ENCODE data around the gene KCMF1.
"Not testable (repeated sequence)": the region's sequence is repeated elsewhere in the genome, so short reads cannot be mapped to it uniquely, and the experiment has no call there.

The KCMF1 gene

GRCh38 chr2:84942166-84942565, 28.8 kb upstream of the KCMF1 start:
- CTCF ChIA-PET: no interaction called here
- POLR2A ChIA-PET (ENCODE audit: low non-redundant PET): no interaction called here
- no peak for DNase-seq (ENCODE audit: low spot score)
- TF ChIP-seq CTCF (conservative IDR thresholded peaks at IDR 0.05; ENCODE audit: low read depth): no peak
- H3K27ac ChIP-seq: peak overlapping the region; percentile 50; the same call in 1 of the 2 replicates

DNA sequence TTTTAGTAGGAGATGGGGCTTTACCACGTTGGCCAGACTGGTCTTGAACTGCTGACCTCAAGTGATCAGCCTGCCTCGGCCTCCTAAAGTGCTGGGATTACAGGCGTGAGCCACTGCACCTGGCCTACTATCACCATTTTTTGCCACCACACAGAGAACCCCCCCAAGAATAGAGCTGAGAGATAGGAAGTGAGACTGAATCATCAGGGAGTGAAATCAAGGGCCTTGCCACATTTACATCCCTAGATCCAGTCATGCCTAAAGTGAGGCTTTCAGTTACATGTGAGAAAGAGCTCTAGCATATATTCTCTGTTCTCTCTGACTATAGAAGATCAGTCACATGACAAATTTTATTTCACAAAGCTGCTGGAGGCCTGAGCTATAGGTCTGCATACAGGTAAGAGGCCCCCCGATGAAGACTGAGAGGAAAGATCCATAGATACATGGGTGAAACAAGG, 28.0 kb upstream of the KCMF1 start:
- no peak for DNase-seq (ENCODE audit: low spot score)
- POLR2A ChIA-PET (ENCODE audit: low non-redundant PET): no interaction called here
- H3K27ac ChIP-seq: peak overlapping the region; percentile 50
- TF ChIP-seq CTCF (conservative IDR thresholded peaks at IDR 0.05; ENCODE audit: low read depth): no peak
- CTCF ChIA-PET: no interaction called here

- TF ChIP-seq CTCF (conservative IDR thresholded peaks at IDR 0.05; ENCODE audit: low read depth): no peak
- CTCF ChIA-PET: interaction anchor here (0.7 to 4.7 kb wide), 3 partner anchors 14 to 32 kb away, joined by 3 to 20 read pairs (median 7); no protein-coding TSS in a partner anchor
- peak overlapping the region; percentile 42 for H3K27ac ChIP-seq
- POLR2A ChIA-PET (ENCODE audit: low non-redundant PET): no interaction called here
- no peak for DNase-seq (ENCODE audit: low spot score)
Observed at GRCh38 chr2:84944295-84944909, 26.6 kb upstream of the KCMF1 start.

DNA sequence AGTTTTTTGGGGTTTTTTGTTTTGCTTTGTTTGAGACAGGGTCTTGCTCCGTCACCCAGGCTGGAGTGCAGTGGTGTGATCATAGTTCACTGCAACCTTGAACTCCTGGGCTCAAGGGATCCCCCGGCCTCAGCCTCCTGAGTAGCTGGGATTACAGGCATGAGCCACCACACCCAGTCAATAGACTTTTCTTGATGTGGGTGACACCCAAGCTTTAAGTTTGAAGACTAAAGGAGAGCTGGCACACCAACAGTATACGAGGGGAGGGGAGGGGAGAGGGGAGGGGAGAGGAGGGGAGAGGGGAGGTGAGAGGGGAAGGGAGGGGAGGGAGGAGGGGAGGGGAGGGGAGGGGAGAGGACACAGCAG, 25.1 kb upstream of the KCMF1 start:
- not testable (repeated sequence) for DNase-seq (ENCODE audit: low spot score)
- CTCF ChIA-PET: interaction anchor here (1.2 to 4.7 kb wide), 2 partner anchors 20 to 23 kb away, joined by 3 to 20 read pairs; no protein-coding TSS in a partner anchor
- peak overlapping the region; percentile 97 for H3K27ac ChIP-seq
- POLR2A ChIA-PET (ENCODE audit: low non-redundant PET): interaction anchor here (0.7 to 1.4 kb wide), 3 partner anchors 13 to 41 kb away, joined by 3 to 10 read pairs (median 3); no protein-coding TSS in a partner anchor

DNA sequence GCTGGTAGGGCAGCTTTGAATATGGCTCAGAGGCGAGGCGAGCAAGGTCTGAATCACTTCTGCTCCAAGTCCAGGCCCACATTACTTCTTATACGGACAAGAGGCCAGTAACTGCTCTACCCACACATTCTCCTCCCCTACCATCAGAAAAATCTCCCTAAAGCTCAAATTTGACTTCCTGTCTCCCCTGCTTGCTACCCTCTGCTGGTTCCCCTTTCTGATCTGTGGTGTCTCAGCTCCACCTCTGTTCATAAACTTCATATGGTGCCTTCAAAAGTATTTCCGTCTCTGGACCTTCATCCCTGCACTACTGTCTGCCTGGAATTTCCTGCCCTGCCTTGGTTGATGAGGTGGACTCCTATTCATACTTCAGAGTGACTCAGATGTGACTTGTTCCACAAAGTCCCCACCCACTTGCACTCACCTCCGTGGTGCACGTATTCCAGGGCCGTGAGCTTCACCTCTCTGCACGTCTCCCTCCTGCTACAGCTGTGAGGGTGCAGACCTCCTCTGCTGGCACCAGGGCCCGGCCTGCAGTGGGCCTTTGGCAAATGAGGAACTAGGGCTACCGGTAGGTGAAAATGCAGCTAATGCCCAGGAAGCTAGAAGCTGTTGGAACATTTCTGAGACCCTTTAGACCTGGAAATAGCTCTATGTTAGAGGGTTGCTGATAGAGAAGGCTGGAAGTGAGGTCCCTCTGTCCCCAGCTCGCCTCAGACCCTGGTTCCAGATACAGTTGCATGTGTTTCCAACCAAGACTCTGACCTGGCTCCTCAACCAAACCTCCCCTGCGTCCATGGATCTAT, 24.6 kb upstream of the KCMF1 start:
- H3K27ac ChIP-seq: peak overlapping the region; percentile 97
- DNase-seq (ENCODE audit: low spot score): peak; percentile 93
- no peak for TF ChIP-seq CTCF (conservative IDR thresholded peaks at IDR 0.05; ENCODE audit: low read depth)
- ChIA-PET POLR2A (ENCODE audit: low non-redundant PET) (interaction anchor here (0.5 to 1.4 kb wide), 4 partner anchors 8 to 42 kb away, joined by 3 to 10 read pairs (median 4); no protein-coding TSS in a partner anchor), CTCF (interaction anchor here (1.2 to 4.7 kb wide), 2 partner anchors 21 to 23 kb away, joined by 3 to 20 read pairs; no protein-coding TSS in a partner anchor)

DNA sequence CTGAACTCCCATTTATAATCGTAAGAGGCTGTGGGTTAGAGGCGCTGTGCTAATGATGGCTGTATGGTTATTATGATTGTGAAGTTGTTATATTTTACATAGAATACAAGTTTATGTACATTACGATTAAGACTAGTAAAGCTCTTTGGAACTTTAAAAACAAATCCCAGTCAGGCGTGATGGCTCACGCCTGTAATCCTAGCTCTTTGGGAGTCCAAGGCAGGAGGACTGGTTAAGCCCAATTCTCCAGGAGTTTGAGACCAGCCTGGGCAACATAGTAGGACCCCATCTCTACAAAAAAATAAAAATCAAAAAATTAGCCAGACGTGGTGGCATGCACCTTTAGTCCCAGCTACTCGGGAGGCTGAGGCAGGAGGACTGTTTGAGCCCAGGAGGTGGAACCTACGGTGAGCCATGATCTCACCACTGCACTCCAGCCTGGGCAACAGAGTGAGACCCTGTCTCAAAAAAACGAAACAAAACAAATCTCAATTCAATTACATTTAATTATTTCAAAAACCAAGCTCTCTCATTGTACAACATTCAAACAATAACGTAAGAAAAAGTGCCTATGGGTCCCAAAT, 23.9 kb upstream of the KCMF1 start:
- DNase-seq (ENCODE audit: low spot score): no peak
- peak overlapping the region; percentile 97 for H3K27ac ChIP-seq
- TF ChIP-seq CTCF (conservative IDR thresholded peaks at IDR 0.05; ENCODE audit: low read depth): no peak
- POLR2A ChIA-PET (ENCODE audit: low non-redundant PET): interaction anchor here (0.5 to 1.0 kb wide), 3 partner anchors 7 to 40 kb away, joined by 3 to 5 read pairs (median 4); no protein-coding TSS in a partner anchor
- CTCF ChIA-PET: interaction anchor here (1.2 to 4.7 kb wide), 2 partner anchors 21 to 22 kb away, joined by 3 to 20 read pairs; no protein-coding TSS in a partner anchor

Data from RWPE1 (cell line).